ENCODE results near the gene VHLL.
A peak's percentile ranks its signal among the peaks of the same experiment; 100 is the strongest.

VHLL gene

GRCh38 chr1:156295391-156295947 is 3.6 kb downstream of the VHLL start, which contains the start of gene GLMP:
GLMP (minus strand) TSS chr1:156295679; CDS start chr1:156295645, 34 bp downstream.
- in situ Hi-C loops (cut with HindIII; ENCODE audit: low pct_ligation_motif_present, low sequenced_read_pairs): no loop called here
- no peak for TF ChIP-seq CTCF (IDR thresholded peaks at IDR 0.05; ENCODE audit: low read depth, low read length, missing control alignments)
- H3K27ac ChIP-seq: peak within 1 kb of the TSS; percentile 38
- peaks cover 9% of the 10 kb centered on the region for H3K36me3 ChIP-seq (replicated peaks)
- H3K4me3 ChIP-seq (ENCODE audit: low read depth, low read length): peak within 1 kb of the TSS; percentile 83
- H3K27me3 ChIP-seq (replicated peaks): no peaks in the 10 kb centered on the region
- DNase-seq: peak; percentile 43

- H3K27me3 ChIP-seq (replicated peaks): no peaks in the 10 kb centered on the region
- no peak for DNase-seq
- no peak overlapping the region for H3K27ac ChIP-seq
- no peak for TF ChIP-seq CTCF (IDR thresholded peaks at IDR 0.05; ENCODE audit: low read depth, low read length, missing control alignments)
- peaks cover 14% of the 10 kb centered on the region for H3K36me3 ChIP-seq (replicated peaks)
- in situ Hi-C loops (cut with HindIII; ENCODE audit: low pct_ligation_motif_present, low sequenced_read_pairs): no loop called here
- H3K4me3 ChIP-seq (ENCODE audit: low read depth, low read length): no peak overlapping the region
These were observed 5.2 kb downstream of the VHLL start for GRCh38 chr1:156293895-156294294.

GRCh38 chr1:156293098-156293434 is 6.0 kb downstream of the VHLL start:
- peaks cover 17% of the 10 kb centered on the region for H3K36me3 ChIP-seq (replicated peaks)
- no peak for DNase-seq
- no peak for TF ChIP-seq CTCF (IDR thresholded peaks at IDR 0.05; ENCODE audit: low read depth, low read length, missing control alignments)

DNA sequence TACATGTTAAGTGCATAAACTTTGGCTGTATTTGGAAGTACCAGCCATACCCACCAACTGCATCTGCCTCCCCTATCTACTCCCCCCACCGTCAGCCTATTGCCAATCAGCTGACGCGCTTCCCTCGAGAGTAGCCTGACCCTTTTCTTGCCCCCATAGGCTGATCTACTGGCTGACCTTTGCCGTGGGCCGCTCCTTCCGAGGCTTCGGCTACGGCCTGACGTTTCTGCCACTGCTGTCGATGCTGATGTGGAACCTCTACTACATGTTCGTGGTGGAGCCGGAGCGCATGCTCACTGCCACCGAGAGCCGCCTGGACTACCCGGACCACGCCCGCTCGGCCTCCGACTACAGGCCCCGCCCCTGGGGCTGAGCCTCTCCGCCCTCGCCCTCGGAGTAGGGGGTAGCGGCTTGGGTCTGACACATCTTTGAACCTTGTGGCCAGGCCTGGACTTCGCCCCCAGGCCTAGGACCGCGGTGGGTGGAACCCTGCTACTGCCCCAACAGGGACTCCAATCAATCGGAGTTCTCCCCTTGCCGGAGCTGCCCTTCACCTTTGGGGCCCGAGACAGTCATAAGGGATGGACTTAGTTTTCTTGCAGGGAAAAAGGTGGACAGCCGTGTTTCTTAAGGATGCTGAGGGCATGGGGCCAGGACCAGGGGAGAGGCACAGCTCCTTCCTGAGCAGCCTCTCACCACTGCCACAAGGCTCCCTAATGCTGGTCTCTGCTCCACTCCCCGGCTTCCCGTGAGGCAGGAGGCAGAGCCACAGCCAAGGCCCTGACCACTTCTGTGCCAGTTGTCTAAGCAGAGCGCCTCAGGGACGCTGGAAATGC is 7.7 kb downstream of the VHLL start:
- no peak for TF ChIP-seq CTCF (IDR thresholded peaks at IDR 0.05; ENCODE audit: low read depth, low read length, missing control alignments)
- Histone ChIP-seq H3K4me3 (ENCODE audit: low read depth, low read length) (peak overlapping the region; percentile 69), H3K27me3 (replicated peaks) (no peaks in the 10 kb centered on the region), H3K27ac (peak overlapping the region; percentile 35), H3K36me3 (replicated peaks) (peaks cover 17% of the 10 kb centered on the region)
- in situ Hi-C loops (cut with HindIII; ENCODE audit: low pct_ligation_motif_present, low sequenced_read_pairs): no loop called here
- DNase-seq: peak; percentile 90

More at GRCh38 chr1:156293098-156293434, 6.0 kb downstream of the VHLL start:
- H3K4me3 ChIP-seq (ENCODE audit: low read depth, low read length): no peak overlapping the region
- in situ Hi-C loops (cut with HindIII; ENCODE audit: low pct_ligation_motif_present, low sequenced_read_pairs): no loop called here
- H3K27ac ChIP-seq: no peak overlapping the region
- H3K27me3 ChIP-seq (replicated peaks): no peaks in the 10 kb centered on the region

GRCh38 chr1:156289857-156290256 is 9.2 kb downstream of the VHLL start:
- no peaks in the 10 kb centered on the region for H3K27me3 ChIP-seq (replicated peaks)
- DNase-seq: no peak
- no peak overlapping the region for H3K4me3 ChIP-seq (ENCODE audit: low read depth, low read length)
- no peak overlapping the region for H3K27ac ChIP-seq
- no peak for TF ChIP-seq CTCF (IDR thresholded peaks at IDR 0.05; ENCODE audit: low read depth, low read length, missing control alignments)
- peaks cover 17% of the 10 kb centered on the region for H3K36me3 ChIP-seq (replicated peaks)
- in situ Hi-C loops (cut with HindIII; ENCODE audit: low pct_ligation_motif_present, low sequenced_read_pairs): no loop called here
